Measurements from ENCODE around the gene PTPRG. TPM values are rescaled to one million over a fixed set of nuclear protein-coding genes. Genes with fewer than 3 reads are reported as not detected.

Gene PTPRG
- total RNA-seq, 1 donor from 2014 or later = 3.7 TPM

DNA sequence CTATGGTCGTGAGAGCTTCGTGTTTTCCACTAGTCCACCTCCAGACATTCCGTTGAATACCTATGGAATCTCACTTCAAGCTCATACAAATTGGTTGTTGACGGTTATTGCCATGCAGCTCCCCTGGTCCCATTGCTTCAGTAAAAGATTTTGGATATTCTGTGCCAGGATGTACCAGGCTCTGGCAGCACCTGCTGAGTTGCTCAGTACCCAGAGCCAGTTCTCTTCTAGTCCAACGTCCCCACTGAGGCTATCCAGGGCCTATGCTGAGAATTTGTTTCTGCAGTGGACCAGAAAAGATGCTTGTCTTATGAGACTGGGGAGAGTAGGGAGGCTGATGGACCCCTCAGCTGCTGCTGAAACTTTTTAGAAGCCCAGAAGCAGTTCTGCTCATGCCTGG lies 533.1 kb downstream of the PTPRG start:
- Mint-ChIP-seq H3K4me1 (ENCODE audit: low read depth) (no peaks in the 10 kb centered on the region), H3K36me3 (ENCODE audit: low read depth) (no peaks in the 10 kb centered on the region), H3K27ac (no peak overlapping the region), H3K27me3 (ENCODE audit: insufficient read depth) (no peaks in the 10 kb centered on the region), H3K4me3 (no peak overlapping the region), H3K9me3 (no peaks in the 10 kb centered on the region)
- no peak for DNase-seq (ENCODE audit: low spot score)
- intact Hi-C loops (cut with micrococcal nuclease) = no loop called here

DNA sequence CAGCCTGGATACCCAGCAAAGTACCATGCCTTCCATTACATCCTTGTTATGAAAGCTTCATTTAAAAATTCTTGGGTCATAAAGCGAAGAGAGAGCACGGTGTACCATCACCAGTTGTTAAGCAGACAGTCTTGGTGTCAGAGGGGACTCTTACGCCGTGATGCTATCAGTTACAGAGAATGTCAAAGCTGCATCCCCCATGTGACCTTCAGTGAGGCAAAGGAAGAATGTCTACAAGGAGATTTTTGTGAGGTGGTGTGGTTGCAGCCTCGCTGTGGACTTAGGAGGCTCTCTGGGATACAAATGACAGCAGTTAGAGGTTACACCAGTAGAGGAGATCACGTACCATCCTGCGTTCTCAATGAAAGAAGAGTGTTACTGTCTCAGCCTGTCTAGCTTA lies 533.7 kb downstream of the PTPRG start:
- intact Hi-C loops (cut with micrococcal nuclease) = no loop called here
- H3K36me3 Mint-ChIP-seq (ENCODE audit: low read depth) = no peaks in the 10 kb centered on the region
- H3K27ac Mint-ChIP-seq = no peak overlapping the region
- no peaks in the 10 kb centered on the region for H3K27me3 Mint-ChIP-seq (ENCODE audit: insufficient read depth)
- no peak overlapping the region for H3K4me3 Mint-ChIP-seq
- H3K4me1 Mint-ChIP-seq (ENCODE audit: low read depth) = no peaks in the 10 kb centered on the region
- DNase-seq (ENCODE audit: low spot score) = no peak
- no peaks in the 10 kb centered on the region for H3K9me3 Mint-ChIP-seq

- H3K36me3 Mint-ChIP-seq (ENCODE audit: low read depth) = no peaks in the 10 kb centered on the region
- no peaks in the 10 kb centered on the region for H3K9me3 Mint-ChIP-seq
- no peaks in the 10 kb centered on the region for H3K27me3 Mint-ChIP-seq (ENCODE audit: insufficient read depth)
- H3K27ac Mint-ChIP-seq = no peak overlapping the region
- no peak overlapping the region for H3K4me3 Mint-ChIP-seq
- no peaks in the 10 kb centered on the region for H3K4me1 Mint-ChIP-seq (ENCODE audit: low read depth)
- intact Hi-C loops (cut with micrococcal nuclease) = no loop called here
- no peak for DNase-seq (ENCODE audit: low spot score)
These were observed 534.4 kb downstream of the PTPRG start for GRCh38 chr3:62095756-62096155.

- Mint-ChIP-seq H3K4me1 (ENCODE audit: low read depth) (no peaks in the 10 kb centered on the region), H3K4me3 (no peak overlapping the region), H3K27me3 (ENCODE audit: insufficient read depth) (no peaks in the 10 kb centered on the region), H3K9me3 (no peaks in the 10 kb centered on the region), H3K36me3 (ENCODE audit: low read depth) (no peaks in the 10 kb centered on the region), H3K27ac (no peak overlapping the region)
- intact Hi-C loops (cut with micrococcal nuclease) = no loop called here
- no peak for DNase-seq (ENCODE audit: low spot score)
These were observed 535.1 kb downstream of the PTPRG start for GRCh38 chr3:62096521-62096920.

DNA sequence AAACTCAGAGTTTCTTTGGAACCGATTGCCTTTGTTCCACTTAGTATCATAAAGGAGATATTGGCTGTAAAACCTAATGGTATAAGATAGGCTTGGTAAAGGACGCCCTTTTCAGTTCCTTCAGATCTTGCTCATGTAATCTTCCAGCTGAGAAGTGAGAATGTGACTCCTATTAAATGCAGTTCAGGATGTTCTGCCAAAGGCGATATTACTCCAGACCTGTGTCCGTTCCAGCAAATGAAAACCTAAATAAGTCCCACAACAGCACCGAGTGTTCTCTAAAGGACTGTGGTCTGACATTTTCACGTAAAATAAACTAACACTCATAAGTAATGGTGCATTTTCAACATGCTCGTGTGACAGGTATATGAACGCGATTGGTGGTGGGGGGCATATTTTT lies 535.8 kb downstream of the PTPRG start:
- no peak for DNase-seq (ENCODE audit: low spot score)
- no peak overlapping the region for H3K27ac Mint-ChIP-seq
- H3K27me3 Mint-ChIP-seq (ENCODE audit: insufficient read depth) = no peaks in the 10 kb centered on the region
- H3K4me1 Mint-ChIP-seq (ENCODE audit: low read depth) = no peaks in the 10 kb centered on the region
- intact Hi-C loops (cut with micrococcal nuclease) = no loop called here
- no peak overlapping the region for H3K4me3 Mint-ChIP-seq
- H3K9me3 Mint-ChIP-seq = no peaks in the 10 kb centered on the region
- no peaks in the 10 kb centered on the region for H3K36me3 Mint-ChIP-seq (ENCODE audit: low read depth)

GRCh38 chr3:62098646-62099365 lies 537.4 kb downstream of the PTPRG start:
- Mint-ChIP-seq H3K27me3 (ENCODE audit: insufficient read depth) (no peaks in the 10 kb centered on the region), H3K9me3 (no peaks in the 10 kb centered on the region), H3K4me3 (no peak overlapping the region), H3K27ac (no peak overlapping the region), H3K36me3 (ENCODE audit: low read depth) (no peaks in the 10 kb centered on the region), H3K4me1 (ENCODE audit: low read depth) (no peaks in the 10 kb centered on the region)
- intact Hi-C loops (cut with micrococcal nuclease) = no loop called here
- no peak for DNase-seq (ENCODE audit: low spot score)

GRCh38 chr3:62100282-62100989 lies 539.1 kb downstream of the PTPRG start:
- Mint-ChIP-seq H3K9me3 (no peaks in the 10 kb centered on the region), H3K36me3 (ENCODE audit: low read depth) (no peaks in the 10 kb centered on the region), H3K27me3 (ENCODE audit: insufficient read depth) (no peaks in the 10 kb centered on the region), H3K27ac (no peak overlapping the region), H3K4me3 (no peak overlapping the region), H3K4me1 (ENCODE audit: low read depth) (no peaks in the 10 kb centered on the region)
- intact Hi-C loops (cut with micrococcal nuclease) = no loop called here
- DNase-seq (ENCODE audit: low spot score) = no peak

- H3K27me3 Mint-ChIP-seq (ENCODE audit: insufficient read depth) = no peaks in the 10 kb centered on the region
- no peaks in the 10 kb centered on the region for H3K4me1 Mint-ChIP-seq (ENCODE audit: low read depth)
These were observed 540.1 kb downstream of the PTPRG start for GRCh38 chr3:62101488-62101887.

DNA sequence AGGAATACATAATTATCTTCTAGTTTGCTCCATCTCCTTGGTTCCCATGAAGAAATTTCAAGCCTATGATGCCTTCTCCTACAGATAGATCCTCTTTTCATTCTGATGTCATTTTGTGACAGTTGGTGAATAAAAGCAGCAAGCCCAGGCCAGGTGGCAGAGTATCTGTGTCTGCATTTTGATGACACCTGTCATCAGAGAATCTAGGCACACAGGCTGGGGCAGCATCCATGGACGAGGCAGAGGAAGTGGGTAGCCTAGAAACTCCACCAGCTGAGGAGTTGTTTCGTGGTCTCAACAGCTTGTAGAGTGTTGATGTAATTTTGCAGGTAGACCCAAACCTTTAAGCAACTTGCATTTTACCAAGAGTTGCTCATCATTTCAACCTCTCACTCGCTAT lies 542.2 kb downstream of the PTPRG start:
- Mint-ChIP-seq H3K27ac (no peak overlapping the region), H3K36me3 (ENCODE audit: low read depth) (no peaks in the 10 kb centered on the region), H3K9me3 (peaks cover 2% of the 10 kb centered on the region), H3K4me1 (ENCODE audit: low read depth) (no peaks in the 10 kb centered on the region), H3K4me3 (no peak overlapping the region), H3K27me3 (ENCODE audit: insufficient read depth) (no peaks in the 10 kb centered on the region)
- intact Hi-C loops (cut with micrococcal nuclease) = no loop called here
- no peak for DNase-seq (ENCODE audit: low spot score)

More at GRCh38 chr3:62101488-62101887, 540.1 kb downstream of the PTPRG start:
- Mint-ChIP-seq H3K36me3 (ENCODE audit: low read depth) (no peaks in the 10 kb centered on the region), H3K9me3 (no peaks in the 10 kb centered on the region), H3K27ac (no peak overlapping the region), H3K4me3 (no peak overlapping the region)
- no peak for DNase-seq (ENCODE audit: low spot score)
- intact Hi-C loops (cut with micrococcal nuclease) = no loop called here

DNA sequence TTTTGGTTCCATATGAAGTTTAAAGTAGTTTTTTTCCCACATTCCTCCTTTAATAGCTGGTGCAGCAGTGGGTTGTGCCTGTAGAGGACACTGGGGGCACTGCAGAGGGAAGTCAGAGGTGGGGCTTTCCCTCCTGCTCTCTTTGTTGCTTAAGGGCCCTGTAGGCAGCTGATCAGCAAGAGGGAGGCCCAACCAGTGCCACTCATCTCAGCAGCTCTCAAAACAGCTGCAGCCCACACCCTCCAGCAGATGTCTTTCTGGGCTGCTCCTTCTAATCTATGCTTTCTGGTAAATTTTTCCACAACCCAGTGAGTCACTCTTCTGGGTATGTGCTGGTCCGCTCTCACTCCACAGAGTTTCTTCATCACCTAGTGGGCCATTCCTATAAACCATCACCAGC lies 548.2 kb downstream of the PTPRG start:
- H3K36me3 Mint-ChIP-seq (ENCODE audit: low read depth) = no peaks in the 10 kb centered on the region
- H3K27me3 Mint-ChIP-seq (ENCODE audit: insufficient read depth) = no peaks in the 10 kb centered on the region
- peaks cover 4% of the 10 kb centered on the region for H3K9me3 Mint-ChIP-seq
- H3K4me3 Mint-ChIP-seq = no peak overlapping the region
- H3K4me1 Mint-ChIP-seq (ENCODE audit: low read depth) = no peaks in the 10 kb centered on the region
- no peak overlapping the region for H3K27ac Mint-ChIP-seq
- intact Hi-C loops (cut with micrococcal nuclease) = no loop called here
- DNase-seq (ENCODE audit: low spot score) = no peak

- H3K9me3 Mint-ChIP-seq = peaks cover 4% of the 10 kb centered on the region
- intact Hi-C loops (cut with micrococcal nuclease) = no loop called here
These were observed 549.3 kb downstream of the PTPRG start for GRCh38 chr3:62110443-62111225.

DNA sequence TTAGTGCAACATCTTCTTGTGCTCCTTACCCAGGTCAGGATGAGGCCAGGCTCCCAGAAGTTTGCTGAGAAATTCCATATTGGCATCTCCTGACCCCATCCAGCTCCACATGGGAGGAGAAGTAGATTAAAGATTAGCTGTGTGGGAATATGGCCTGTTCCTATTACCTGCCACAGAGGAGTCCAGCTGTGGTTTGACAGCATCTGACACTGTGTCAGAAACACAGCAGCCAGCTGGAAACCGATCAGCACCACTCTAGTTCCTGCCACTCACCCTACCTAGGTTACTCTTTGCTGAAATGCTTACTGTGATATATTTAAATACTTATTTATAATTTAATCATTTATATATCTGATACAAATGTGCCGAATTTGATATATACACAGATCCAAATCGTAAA lies 551.7 kb downstream of the PTPRG start:
- no peaks in the 10 kb centered on the region for H3K27me3 Mint-ChIP-seq (ENCODE audit: insufficient read depth)
- H3K9me3 Mint-ChIP-seq = peaks cover 4% of the 10 kb centered on the region
- no peaks in the 10 kb centered on the region for H3K4me1 Mint-ChIP-seq (ENCODE audit: low read depth)
- DNase-seq (ENCODE audit: low spot score) = no peak
- no peaks in the 10 kb centered on the region for H3K36me3 Mint-ChIP-seq (ENCODE audit: low read depth)
- no peak overlapping the region for H3K4me3 Mint-ChIP-seq
- no peak overlapping the region for H3K27ac Mint-ChIP-seq
- intact Hi-C loops (cut with micrococcal nuclease) = no loop called here

More at GRCh38 chr3:62110443-62111225, 549.3 kb downstream of the PTPRG start:
- no peaks in the 10 kb centered on the region for H3K27me3 Mint-ChIP-seq (ENCODE audit: insufficient read depth)
- DNase-seq (ENCODE audit: low spot score) = no peak
- H3K36me3 Mint-ChIP-seq (ENCODE audit: low read depth) = no peaks in the 10 kb centered on the region
- no peaks in the 10 kb centered on the region for H3K4me1 Mint-ChIP-seq (ENCODE audit: low read depth)
- no peak overlapping the region for H3K27ac Mint-ChIP-seq
- no peak overlapping the region for H3K4me3 Mint-ChIP-seq

DNA sequence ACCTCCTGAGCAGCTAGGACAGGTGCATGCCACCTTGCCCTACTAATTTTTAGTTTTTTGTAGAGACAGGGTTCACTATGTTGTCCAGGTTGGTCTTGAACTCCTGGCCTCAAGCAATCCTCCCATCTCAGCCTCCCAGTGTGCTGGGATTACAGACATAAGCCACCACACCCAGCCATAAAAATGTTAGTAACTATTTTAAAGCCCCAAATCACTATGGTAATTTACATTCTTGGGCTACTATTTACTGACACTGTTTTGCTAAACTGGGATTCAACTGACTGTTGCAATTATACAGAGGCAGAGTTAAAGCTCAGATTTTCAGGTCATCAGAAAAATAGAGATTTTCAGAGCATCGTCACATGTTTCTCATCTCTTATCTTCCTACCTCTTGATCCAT lies 553.4 kb downstream of the PTPRG start:
- H3K36me3 Mint-ChIP-seq (ENCODE audit: low read depth) = no peaks in the 10 kb centered on the region
- H3K4me3 Mint-ChIP-seq = no peak overlapping the region
- no peaks in the 10 kb centered on the region for H3K9me3 Mint-ChIP-seq
- no peaks in the 10 kb centered on the region for H3K27me3 Mint-ChIP-seq (ENCODE audit: insufficient read depth)
- intact Hi-C loops (cut with micrococcal nuclease) = no loop called here
- no peaks in the 10 kb centered on the region for H3K4me1 Mint-ChIP-seq (ENCODE audit: low read depth)
- no peak overlapping the region for H3K27ac Mint-ChIP-seq
- no peak for DNase-seq (ENCODE audit: low spot score)

Data from activated T-helper 1 cell treated with anti-CD3 and anti-CD28 coated beads, Interleukin-12 subunit alpha, Interleukin-12 subunit beta, Interleukin-2, Interleukin-4 antibody, amounts not matched to agents 30 ng/mL and 10 ng/mL and 1 ng/mL, durations not matched to agents 14 hours and 24 hours and 36 hours (primary cell).